B cell (primary cell): ENCODE measurements around the gene UTP15.

ENCODE experiments used
- CTCF ChIP-seq: fragments of 200-600 bp; IDR thresholded peaks from one replicate; pipeline ENCODE4 v1.8.0; 2022; ENCODE audit warnings: antibody characterized with exemption, mild to moderate bottlenecking
- EZH2 ChIP-seq: IDR thresholded peaks from 2 replicates; pipeline ENCODE4 v1.6.1; 2012; ENCODE audit warnings: borderline replicate concordance, low read depth, mild to moderate bottlenecking, moderate library complexity, low read length; ENCODE audit not compliant: insufficient read depth, poor library complexity, severe bottlenecking

- no peak for TF ChIP-seq CTCF
- TF ChIP-seq EZH2 = no peak
These were observed 66.0 kb downstream of the UTP15 start for GRCh38 chr5:73631500-73631899.
